PC-9 (cell line): ENCODE measurements around the gene DIAPH3. TPM values are rescaled to one million over a fixed set of nuclear protein-coding genes. Genes with fewer than 3 reads are reported as not detected.

Experiments
- BruUV-seq: library from RNA; stranded (reverse); fragments of 400-500 nt; replicated peaks from 2 replicates; lab custom pipeline; 2021; lab: Mats Ljungman, UMichigan
- CTCF ChIA-PET: fragments of 300-600 bp; sonication (Branson Sonifier 250); formaldehyde crosslinking; loops from one replicate; lab custom pipeline; 2022; ENCODE audit warnings: antibody characterized with exemption; lab: Charles Lee
- POLR2A ChIA-PET: fragments of 300-600 bp; sonication (Branson Sonifier 250); formaldehyde crosslinking; loops from one replicate; lab custom pipeline; 2022; ENCODE audit warnings: antibody characterized with exemption; ENCODE audit not compliant: unreplicated experiment; lab: Charles Lee
- DNase-seq, 2 experiments: peaks; one replicate each; pipeline versions ENCODE4 v3.0.0 to v3.0.0-alpha.2; 2015 to 2022; ENCODE audit warnings: mixed read lengths in 1 of 2
- H2AFZ ChIP-seq: fragments of 200-600 bp; sonication (generic); 2 replicates; pipeline ENCODE4 v1.8.1; 2017; ENCODE audit warnings: antibody characterized with exemption
- H3F3A ChIP-seq: fragments of 200-600 bp; sonication (generic); 2 replicates; pipeline ENCODE4 v1.8.1; 2017; ENCODE audit warnings: antibody characterized with exemption, mild to moderate bottlenecking, low read depth; ENCODE audit not compliant: insufficient read depth
- H3K27ac ChIP-seq: fragments of 200-600 bp; sonication (generic); 2 replicates; pipeline ENCODE4 v1.6.1; 2016; ENCODE audit warnings: mixed run types
- H3K27me3 ChIP-seq: fragments of 200-600 bp; sonication (generic); 2 replicates; pipeline ENCODE4 v1.6.1; 2016; ENCODE audit warnings: low read depth, mixed run types; ENCODE audit not compliant: insufficient read depth
- H3K36me3 ChIP-seq: fragments of 200-600 bp; sonication (generic); 2 replicates; pipeline ENCODE4 v1.6.1; 2016; ENCODE audit warnings: low read depth, mixed run types
- H3K4me1 ChIP-seq: fragments of 200-600 bp; sonication (generic); replicated peaks from 2 replicates; pipeline ENCODE4 v1.6.1; 2016; ENCODE audit warnings: mixed run types; ENCODE audit not compliant: insufficient read depth
- H3K4me2 ChIP-seq: fragments of 200-600 bp; sonication (generic); 2 replicates; pipeline ENCODE4 v1.6.1; 2017; ENCODE audit warnings: mixed run types
- H3K4me3 ChIP-seq: fragments of 200-600 bp; sonication (generic); 2 replicates; pipeline ENCODE4 v1.6.1; 2016; ENCODE audit warnings: mixed run types
- H3K79me2 ChIP-seq: fragments of 200-600 bp; sonication (generic); 2 replicates; pipeline ENCODE4 v1.6.1; 2017; ENCODE audit warnings: low read depth, mixed run types
- H3K9me2 ChIP-seq: fragments of 200-600 bp; sonication (generic); 2 replicates; pipeline ENCODE4 v1.8.1; 2017; ENCODE audit warnings: mild to moderate bottlenecking; ENCODE audit not compliant: insufficient read depth
- H3K9me3 ChIP-seq: fragments of 200-600 bp; sonication (generic); 2 replicates; pipeline ENCODE4 v1.8.1; 2016; ENCODE audit warnings: low read depth; ENCODE audit not compliant: insufficient read depth
- H4K20me1 ChIP-seq: fragments of 200-600 bp; sonication (generic); 2 replicates; pipeline ENCODE4 v1.8.1; 2017; ENCODE audit not compliant: insufficient read depth
- CTCF ChIP-seq: fragments of 200-600 bp; sonication (generic); conservative IDR thresholded peaks from 2 replicates; pipeline ENCODE4 v1.6.1; 2017; ENCODE audit warnings: mixed run types, antibody characterized with exemption, mild to moderate bottlenecking, moderate library complexity
- EZH2 ChIP-seq: fragments of 200-600 bp; sonication (generic); IDR thresholded peaks from 2 replicates; pipeline ENCODE4 v1.8.0; 2017; ENCODE audit warnings: antibody characterized with exemption, low read depth
- intact Hi-C: fragments of 100-400 bp; cut with micrococcal nuclease; formaldehyde crosslinking; loops from one replicate; pipeline ENCODE4 v1.10.0; 2022; ENCODE audit not compliant: unreplicated experiment
- total RNA-seq: library from RNA; stranded (reverse); gene quantifications from 2 replicates; pipeline ENCODE4 v1.2.3, GENCODE V29; 2021

Gene DIAPH3
- total RNA-seq, 1 experiment from 2014 or later: 39.3 TPM

GRCh38 chr13:59834801-59835200, 328.9 kb downstream of the DIAPH3 start:
- Histone ChIP-seq H3K27me3 (no peaks in the 10 kb centered on the region), H3K4me3 (no peak overlapping the region), H3K4me2 (no peak overlapping the region), H4K20me1 (no peaks in the 10 kb centered on the region), H3K36me3 (no peaks in the 10 kb centered on the region), H3K9me2 (no peaks in the 10 kb centered on the region; the same call in 1 of the 2 replicates), H3K79me2 (no peaks in the 10 kb centered on the region), H3K4me1 (no peaks in the 10 kb centered on the region), H2AFZ (no peak overlapping the region), H3F3A (no peaks in the 10 kb centered on the region), H3K9me3 (no peaks in the 10 kb centered on the region), H3K27ac (no peak overlapping the region)
- CTCF ChIA-PET: no interaction called here
- POLR2A ChIA-PET: no interaction called here
- no TSS peak for BruUV-seq
- DNase-seq: no peak
- intact Hi-C loops: no loop called here
- TF ChIP-seq EZH2: no peak
- TF ChIP-seq CTCF: no peak

- no TSS peak for BruUV-seq
- Histone ChIP-seq H3K4me3 (no peak overlapping the region), H3K4me2 (no peak overlapping the region), H3K27ac (no peak overlapping the region), H3K4me1 (no peaks in the 10 kb centered on the region), H4K20me1 (no peaks in the 10 kb centered on the region), H3K79me2 (no peaks in the 10 kb centered on the region), H3K36me3 (no peaks in the 10 kb centered on the region), H3K27me3 (no peaks in the 10 kb centered on the region), H2AFZ (no peak overlapping the region), H3K9me3 (no peaks in the 10 kb centered on the region), H3F3A (no peaks in the 10 kb centered on the region), H3K9me2 (no peaks in the 10 kb centered on the region)
- no peak for DNase-seq
- CTCF ChIA-PET: no interaction called here
- POLR2A ChIA-PET: no interaction called here
- intact Hi-C loops: no loop called here
- TF ChIP-seq CTCF (no peak), EZH2 (no peak)
Measured at GRCh38 chr13:59829690-59830089, 334.0 kb downstream of the DIAPH3 start.

GRCh38 chr13:59823486-59823885, 340.2 kb downstream of the DIAPH3 start:
- DNase-seq: no peak

More at GRCh38 chr13:59823486-59823885, 340.2 kb downstream of the DIAPH3 start:
- H3K27ac ChIP-seq: no peak overlapping the region
- H3K36me3 ChIP-seq: no peaks in the 10 kb centered on the region
- H3K9me2 ChIP-seq: no peaks in the 10 kb centered on the region
- no peak overlapping the region for H3K4me2 ChIP-seq
- POLR2A ChIA-PET: no interaction called here
- no peak overlapping the region for H2AFZ ChIP-seq
- H3K27me3 ChIP-seq: no peaks in the 10 kb centered on the region
- H3K79me2 ChIP-seq: no peaks in the 10 kb centered on the region
- intact Hi-C loops: loop anchor here (2.0 kb wide), 1 partner anchor 13 kb away; no protein-coding TSS in a partner anchor
- H4K20me1 ChIP-seq: no peaks in the 10 kb centered on the region
- CTCF ChIA-PET: no interaction called here
- H3F3A ChIP-seq: no peaks in the 10 kb centered on the region
- H3K4me3 ChIP-seq: no peak overlapping the region
- 0 out of 2 replicates have a peak, but pooled peaks cover 6% of the 10 kb centered on the region for H3K4me1 ChIP-seq
- no TSS peak for BruUV-seq
- TF ChIP-seq CTCF: no peak
- H3K9me3 ChIP-seq: no peaks in the 10 kb centered on the region
